Measurements from ENCODE around the gene FBXW10.
A peak's percentile ranks its signal among the peaks of the same experiment; 100 is the strongest.
"Not testable (repeated sequence)": the region's sequence is repeated elsewhere in the genome, so short reads cannot be mapped to it uniquely, and the experiment has no call there.

The FBXW10 gene

DNA sequence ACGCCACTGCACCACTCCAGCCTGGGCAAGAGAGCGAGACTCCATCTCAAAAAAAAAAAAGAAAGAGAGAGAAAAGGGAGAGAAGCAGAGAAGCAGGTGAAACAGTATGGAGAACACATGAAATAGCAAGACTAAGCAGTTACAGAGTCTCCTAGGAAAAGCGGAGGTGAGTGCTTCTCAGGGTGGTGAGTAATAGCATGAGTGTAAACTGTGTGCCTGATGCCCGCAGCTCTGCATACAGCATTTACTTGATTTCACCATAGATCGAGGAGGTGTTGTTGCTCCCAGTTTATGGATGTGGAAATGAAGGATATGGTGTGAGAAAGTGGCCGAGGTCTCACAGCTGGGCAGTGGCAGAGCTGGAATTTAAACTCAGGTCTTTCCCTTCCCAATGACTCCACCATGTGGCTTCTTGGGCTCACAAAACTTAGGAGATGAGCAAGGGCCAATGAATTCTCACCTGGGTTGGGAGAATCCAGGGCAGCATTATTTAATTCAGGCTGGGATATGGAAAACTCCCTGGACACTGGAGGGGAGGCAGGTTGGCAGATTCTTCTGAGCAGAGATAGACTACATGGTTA, 10.1 kb downstream of the FBXW10 start:
- DNase-seq, result not testable (repeated sequence)

- DNase-seq, result not testable (repeated sequence)
Measured at GRCh38 chr17:18755969-18756368, 12.1 kb downstream of the FBXW10 start.

DNA sequence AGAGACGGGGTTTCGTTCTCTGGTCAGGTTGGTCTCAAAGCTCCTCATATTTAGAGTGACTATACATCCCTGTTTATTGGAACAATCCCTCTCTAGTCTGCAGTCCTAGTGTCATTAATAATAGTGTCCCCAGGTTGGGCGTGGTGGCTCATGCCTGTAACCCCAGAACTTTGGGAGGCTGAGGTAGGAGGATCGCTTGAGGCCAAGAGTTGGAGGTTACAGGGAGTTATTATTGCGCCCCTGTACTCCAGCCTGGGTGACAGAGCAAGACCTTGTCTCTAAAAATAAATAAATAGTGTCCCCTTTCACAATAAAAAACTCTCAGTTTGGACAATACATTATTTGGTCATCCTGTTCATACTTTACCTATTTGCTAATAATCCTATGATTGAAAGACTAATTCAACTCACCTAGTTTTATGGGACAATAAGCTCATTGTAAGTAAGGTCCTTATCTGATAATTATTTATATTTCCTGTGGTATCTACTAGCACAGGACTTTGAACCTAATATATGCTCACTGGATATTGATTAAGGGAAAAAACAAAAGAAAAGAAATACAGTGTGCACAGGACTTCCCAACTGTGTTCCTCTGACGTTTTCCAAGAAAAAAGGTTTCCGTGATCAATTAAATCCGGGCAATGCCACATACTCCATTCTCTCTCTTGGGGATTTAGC, 13.7 kb downstream of the FBXW10 start:
- DNase-seq, result not testable (repeated sequence)

DNA sequence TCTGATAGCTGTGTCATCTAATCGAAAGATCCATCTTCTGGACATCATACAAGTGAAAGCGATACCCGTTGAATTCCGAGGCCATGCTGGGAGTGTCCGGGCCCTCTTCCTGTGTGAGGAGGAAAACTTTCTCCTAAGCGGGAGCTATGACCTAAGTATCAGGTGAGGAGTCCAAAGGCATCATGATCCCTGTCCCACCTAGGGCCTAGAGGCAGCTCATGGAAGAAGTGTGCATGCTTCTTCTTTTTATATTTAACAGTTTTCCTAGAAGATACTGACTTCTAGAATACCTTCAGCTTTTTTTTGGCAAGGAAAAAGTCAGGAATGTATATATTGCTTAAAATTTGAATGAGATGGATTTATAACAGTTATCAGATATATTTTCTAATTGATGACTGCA, 14.5 kb downstream of the FBXW10 start:
- DNase-seq, result not testable (repeated sequence)

DNA sequence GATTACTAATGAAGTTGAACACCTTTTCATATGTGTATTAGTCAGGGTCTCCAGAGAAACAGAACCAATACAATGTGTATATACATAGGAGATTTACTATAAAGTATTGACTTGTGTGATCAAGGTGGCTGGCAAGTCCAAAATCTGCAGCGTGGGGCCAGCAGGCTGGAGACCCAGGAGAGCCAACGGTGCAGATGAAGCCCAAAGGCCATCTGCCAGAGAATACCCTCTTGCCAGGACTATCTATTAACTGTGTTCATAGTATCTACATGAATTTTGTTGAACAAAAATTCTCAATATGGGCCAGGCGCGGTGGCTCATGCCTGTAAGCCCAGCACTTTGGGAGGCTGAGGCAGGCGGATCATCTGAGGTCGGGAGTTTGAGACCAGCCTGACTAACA, 16.4 kb downstream of the FBXW10 start:
- not testable (repeated sequence) for DNase-seq

GRCh38 chr17:18770572-18770971, 26.7 kb downstream of the FBXW10 start:
- not testable (repeated sequence) for DNase-seq

DNA sequence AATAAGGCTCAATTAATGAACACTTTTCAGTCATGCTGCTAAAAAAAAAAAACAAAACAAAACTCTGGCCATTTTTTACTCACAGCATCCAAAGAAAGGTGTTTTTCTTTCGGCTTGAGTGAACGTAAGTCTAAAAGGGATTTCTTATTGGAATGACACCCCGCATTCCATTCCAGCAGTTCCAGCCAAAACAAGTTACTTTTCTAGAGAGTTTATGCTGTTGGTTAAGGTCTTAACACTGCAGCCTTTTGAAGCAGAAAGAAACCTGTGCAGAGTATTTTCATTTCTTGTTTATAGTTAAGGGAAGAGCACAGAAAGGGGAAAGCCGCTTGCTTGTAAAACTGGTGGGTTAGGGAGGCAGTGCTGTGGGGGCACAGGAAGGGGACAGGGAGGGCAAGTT, 27.2 kb downstream of the FBXW10 start:
- DNase-seq, result not testable (repeated sequence)

DNA sequence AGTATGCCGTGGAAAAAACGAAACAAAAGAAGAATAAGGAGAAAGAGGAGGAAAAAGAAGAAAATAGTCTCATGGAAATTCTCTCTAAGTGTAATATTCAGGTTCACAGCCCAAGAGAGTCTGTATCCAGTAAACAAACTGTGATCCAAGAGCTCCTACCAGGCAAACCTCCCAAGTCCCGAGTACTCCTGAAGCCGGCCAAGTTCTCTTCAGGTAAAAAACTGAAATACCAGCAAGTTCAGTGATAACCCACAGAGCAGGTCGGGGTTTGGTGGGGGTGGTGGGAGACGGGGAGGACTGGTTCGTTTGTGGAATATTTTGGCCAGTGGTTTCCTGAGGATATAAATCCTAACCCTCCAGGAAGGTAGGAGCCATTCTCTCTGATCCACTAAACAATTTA, 28.6 kb downstream of the FBXW10 start:
- DNase-seq, result no peak

GRCh38 chr17:18780991-18781718, 37.3 kb downstream of the FBXW10 start, which contains the start of gene TVP23B:
TVP23B (plus strand) TSS chr17:18781183; CDS start chr17:18781294, 111 bp downstream.
- peak; percentile 94 for DNase-seq

DNA sequence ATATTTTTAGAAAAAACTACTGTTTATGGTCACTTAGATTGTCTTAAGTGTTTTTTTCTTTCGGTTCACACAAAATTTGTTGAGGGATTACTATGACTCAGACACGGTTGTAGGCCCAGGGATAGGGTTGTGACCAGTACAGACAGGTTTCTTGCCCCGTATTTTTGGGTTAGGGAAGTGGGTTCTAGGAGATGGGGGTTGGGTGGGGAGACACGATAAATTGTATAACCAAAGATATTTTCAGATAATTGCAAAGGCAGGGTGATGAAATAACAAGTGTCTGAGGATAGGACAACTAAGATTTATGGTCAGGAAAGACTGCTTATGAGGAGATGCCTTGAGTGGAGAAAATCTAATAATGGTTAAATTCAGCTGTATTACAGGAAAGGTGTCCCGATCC, 38.0 kb downstream of the FBXW10 start:
- DNase-seq, result not testable (repeated sequence)

GRCh38 chr17:18785933-18786332, 42.1 kb downstream of the FBXW10 start:
- DNase-seq, result not testable (repeated sequence)

DNA sequence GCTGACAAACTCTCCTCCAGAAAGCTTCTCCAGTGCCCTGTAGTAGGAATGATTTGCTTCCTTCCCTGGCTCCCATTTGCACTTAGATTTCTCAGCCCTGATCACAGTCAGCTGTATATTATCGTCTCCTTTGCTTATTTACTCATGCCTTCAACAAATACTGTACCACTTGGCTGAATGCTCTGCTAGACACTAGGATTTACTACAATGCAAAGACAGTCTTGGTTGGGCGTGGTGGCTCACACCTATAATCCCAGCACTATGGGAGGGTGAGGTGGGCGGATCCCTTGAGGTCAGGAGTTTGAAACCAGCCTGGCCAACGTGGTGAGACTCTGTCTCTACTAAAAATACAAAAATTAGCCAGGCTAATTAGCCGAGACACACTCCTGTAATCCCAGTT, 43.0 kb downstream of the FBXW10 start:
- DNase-seq, result not testable (repeated sequence)

DNA sequence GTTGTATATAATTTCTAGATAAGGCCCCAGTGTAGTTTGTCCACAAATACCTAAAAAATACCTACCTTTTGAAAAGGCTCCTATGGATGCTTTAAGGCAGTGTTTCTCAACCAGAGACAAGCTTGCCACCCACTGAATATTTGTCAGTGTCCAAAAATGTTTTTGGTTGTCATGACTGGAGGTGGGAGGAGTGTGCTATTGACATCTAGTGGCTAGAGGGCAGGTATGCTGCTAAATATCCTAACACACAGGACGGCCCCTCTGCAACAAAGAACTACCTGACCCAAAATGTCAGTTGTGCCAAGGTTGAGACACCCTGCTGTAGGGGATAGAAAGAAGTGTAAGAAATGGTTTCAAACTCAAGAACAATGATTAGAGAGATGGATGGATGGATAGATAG, 47.5 kb downstream of the FBXW10 start:
- not testable (repeated sequence) for DNase-seq

GRCh38 chr17:18794841-18795240, 51.0 kb downstream of the FBXW10 start:
- not testable (repeated sequence) for DNase-seq

DNA sequence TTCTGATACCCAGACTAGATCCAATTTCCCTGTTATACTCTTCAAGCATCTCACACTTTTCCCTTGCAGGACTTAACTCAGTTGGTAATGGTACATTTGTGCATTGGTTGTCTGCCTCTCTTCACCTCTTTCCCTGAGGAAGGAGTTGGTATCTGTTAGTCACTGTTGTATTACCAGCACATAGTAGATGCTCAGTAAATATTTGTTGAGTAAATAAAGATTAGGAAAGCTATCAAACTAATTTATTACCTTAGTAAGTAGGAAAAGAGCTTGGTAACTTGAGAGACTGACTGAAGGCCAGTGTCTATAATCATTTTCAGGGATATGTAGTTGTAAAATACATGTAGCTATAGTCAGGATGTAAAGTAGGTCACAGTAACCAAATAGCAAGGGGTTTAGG, 53.0 kb downstream of the FBXW10 start:
- not testable (repeated sequence) for DNase-seq

GRCh38 chr17:18803458-18804245, 59.8 kb downstream of the FBXW10 start:
- DNase-seq, result not testable (repeated sequence)

GRCh38 chr17:18815924-18816323, 72.1 kb downstream of the FBXW10 start:
- DNase-seq, result not testable (repeated sequence)

- peak; percentile 71 for DNase-seq
Measured at GRCh38 chr17:18816489-18817371, 72.9 kb downstream of the FBXW10 start.

GRCh38 chr17:18821430-18821829, 77.6 kb downstream of the FBXW10 start:
- not testable (repeated sequence) for DNase-seq

DNA sequence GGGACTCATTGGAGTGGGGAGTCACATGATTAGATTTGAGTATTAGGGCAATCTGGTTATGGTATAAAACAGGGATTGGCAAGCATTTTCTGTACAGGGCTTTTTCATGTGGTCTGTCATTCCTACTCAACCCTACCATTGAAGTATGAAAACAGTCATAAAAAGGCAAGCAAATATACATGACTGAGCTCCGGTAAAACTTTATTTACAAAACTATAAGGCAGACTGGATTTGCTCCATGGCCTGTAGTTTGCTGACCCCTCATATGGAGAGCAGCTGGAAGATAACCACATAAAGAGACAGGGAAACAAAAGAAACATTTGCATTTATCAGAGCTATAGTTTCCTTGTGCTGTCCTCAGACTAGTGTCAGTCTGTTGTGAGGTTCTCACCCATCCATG, 83.8 kb downstream of the FBXW10 start:
- not testable (repeated sequence) for DNase-seq

Data from NCI-H2171 treated with DMSO at 0.1 percent for 48 hours (cell line).